Liver (tissue), 3 donors: Measurements from ENCODE around the gene OR11H7.

Experiments used
- CTCF ChIP-seq: fragments of 150-350 bp; IDR thresholded peaks from 2 replicates; pipeline ENCODE4 v1.5.1; 2017; ENCODE audit warnings: improper control_type of control experiment, low read depth, low read length; ENCODE audit not compliant: missing input control
- GABPA ChIP-seq, 2 donors: IDR thresholded peaks in 1 of 2; conservative IDR thresholded peaks in 1 of 2; 2 replicates each; pipeline ENCODE4 v1.6.1; 2016; ENCODE audit warnings: antibody characterized with exemption in 2 of 2, mild to moderate bottlenecking in 1 of 2, moderate library complexity in 1 of 2
- JUND ChIP-seq, 2 donors: IDR thresholded peaks; 2 replicates each; pipeline ENCODE4 v1.6.1; 2016; ENCODE audit warnings: antibody characterized with exemption in 2 of 2
- MAX ChIP-seq: IDR thresholded peaks from 2 replicates; pipeline ENCODE4 v1.6.1; 2016; ENCODE audit warnings: antibody characterized with exemption
- NR2F2 ChIP-seq: IDR thresholded peaks from 2 replicates; pipeline ENCODE4 v1.6.1; 2016; ENCODE audit warnings: antibody characterized with exemption
- RAD21 ChIP-seq, 2 donors: IDR thresholded peaks; 2 replicates each; pipeline ENCODE4 v1.6.1; 2016; ENCODE audit warnings: antibody characterized with exemption in 2 of 2, mild to moderate bottlenecking in 2 of 2
- REST ChIP-seq: IDR thresholded peaks from 2 replicates; pipeline ENCODE4 v1.6.1; 2016; ENCODE audit warnings: antibody characterized with exemption, mild to moderate bottlenecking
- SP1 ChIP-seq: IDR thresholded peaks from 2 replicates; pipeline ENCODE4 v1.6.1; 2018; ENCODE audit warnings: antibody characterized with exemption, mild to moderate bottlenecking
- TAF1 ChIP-seq: conservative IDR thresholded peaks from 2 replicates; pipeline ENCODE4 v1.6.1; 2016; ENCODE audit warnings: antibody characterized with exemption, mild to moderate bottlenecking
- ZBTB33 ChIP-seq: IDR thresholded peaks from 2 replicates; pipeline ENCODE4 v1.6.1; 2016; ENCODE audit warnings: antibody characterized with exemption
- donor health status: healthy.
- donor health status: healthy.

- TF ChIP-seq CTCF, result no peak
- TF ChIP-seq SP1, result no peak
- TF ChIP-seq ZBTB33, result no peak
- TF ChIP-seq TAF1, result no peak
- no peak for TF ChIP-seq NR2F2
- TF ChIP-seq GABPA (IDR thresholded peaks at IDR 0.05 in 1 of 2, conservative IDR thresholded peaks at IDR 0.05 in 1 of 2), result no peak
- no peak for TF ChIP-seq JUND (IDR thresholded peaks at IDR 0.05)
- TF ChIP-seq REST, result no peak
- no peak for TF ChIP-seq MAX
- no peak for TF ChIP-seq RAD21 (IDR thresholded peaks at IDR 0.05)
Observed at GRCh38 chr14:20191396-20191795, 37.4 kb upstream of the OR11H7 start.
